ENCODE measurements around the gene TBL1X.

DNA sequence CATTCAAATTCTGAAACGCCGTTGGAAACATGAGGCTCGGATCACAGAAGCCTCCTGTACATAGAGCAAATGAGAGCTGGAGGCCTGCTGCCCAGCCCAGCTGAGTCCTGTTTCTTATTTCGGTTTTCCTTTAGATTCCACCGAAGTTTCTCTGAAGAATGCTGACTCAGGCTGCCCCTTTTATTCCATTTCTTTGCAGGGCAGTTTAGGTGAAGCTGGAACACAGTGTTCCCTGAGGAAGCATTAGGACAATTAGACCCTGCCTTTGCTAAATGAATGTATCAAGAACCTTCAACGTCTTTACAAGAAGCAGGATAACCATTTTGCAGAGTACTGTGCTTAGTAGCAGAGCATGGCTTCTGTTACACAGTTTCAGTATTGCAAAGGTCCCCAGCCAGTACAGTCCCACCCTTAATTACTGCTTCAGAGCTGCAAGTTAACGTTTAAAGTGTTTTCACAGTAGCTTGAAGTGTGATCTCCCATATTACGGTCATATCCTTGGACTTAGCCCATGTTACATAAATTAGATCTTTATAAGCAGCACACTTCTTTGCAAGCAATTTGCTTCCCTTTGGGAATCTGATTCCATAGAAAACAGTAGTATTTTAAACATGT is 117.0 kb downstream of the TBL1X start:
- TF ChIP-seq, protein P1, sequence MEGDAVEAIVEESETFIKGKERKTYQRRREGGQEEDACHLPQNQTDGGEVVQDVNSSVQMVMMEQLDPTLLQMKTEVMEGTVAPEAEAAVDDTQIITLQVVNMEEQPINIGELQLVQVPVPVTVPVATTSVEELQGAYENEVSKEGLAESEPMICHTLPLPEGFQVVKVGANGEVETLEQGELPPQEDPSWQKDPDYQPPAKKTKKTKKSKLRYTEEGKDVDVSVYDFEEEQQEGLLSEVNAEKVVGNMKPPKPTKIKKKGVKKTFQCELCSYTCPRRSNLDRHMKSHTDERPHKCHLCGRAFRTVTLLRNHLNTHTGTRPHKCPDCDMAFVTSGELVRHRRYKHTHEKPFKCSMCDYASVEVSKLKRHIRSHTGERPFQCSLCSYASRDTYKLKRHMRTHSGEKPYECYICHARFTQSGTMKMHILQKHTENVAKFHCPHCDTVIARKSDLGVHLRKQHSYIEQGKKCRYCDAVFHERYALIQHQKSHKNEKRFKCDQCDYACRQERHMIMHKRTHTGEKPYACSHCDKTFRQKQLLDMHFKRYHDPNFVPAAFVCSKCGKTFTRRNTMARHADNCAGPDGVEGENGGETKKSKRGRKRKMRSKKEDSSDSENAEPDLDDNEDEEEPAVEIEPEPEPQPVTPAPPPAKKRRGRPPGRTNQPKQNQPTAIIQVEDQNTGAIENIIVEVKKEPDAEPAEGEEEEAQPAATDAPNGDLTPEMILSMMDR (IDR thresholded peaks at IDR 0.05), result no peak
- TF ChIP-seq POLR2A (IDR thresholded peaks at IDR 0.05), result no peak

Data from adrenal gland (tissue), 5 donors.